Sigmoid colon (tissue), 3 donors: Measurements from ENCODE around the gene TIMM17B.

Experiments used
- CTCF ChIP-seq, 4 experiments: fragments of 450-650 bp in 3 of 4; fragments of 200-600 bp in 1 of 4; IDR thresholded peaks; one replicate each; pipeline ENCODE4 v1.5.1; 2016 to 2019; ENCODE audit warnings: antibody characterized with exemption in 4 of 4, mild to moderate bottlenecking in 3 of 4, moderate library complexity in 2 of 4
- POLR2A ChIP-seq, 2 donors: fragments of 450-650 bp; IDR thresholded peaks; one replicate each; pipeline ENCODE4 v1.6.1; 2016; ENCODE audit warnings: antibody characterized with exemption in 2 of 2, mild to moderate bottlenecking in 2 of 2, moderate library complexity in 2 of 2

- no peak for TF ChIP-seq POLR2A (IDR thresholded peaks at IDR 0.05)
- TF ChIP-seq CTCF (IDR thresholded peaks at IDR 0.05) = no peak
Measured at GRCh38 chrX:48902776-48903175, 5.2 kb upstream of the TIMM17B start.
